HG03520 (cell line): ENCODE measurements around the gene NRXN3.
"Not testable (repeated sequence)": the region's sequence is repeated elsewhere in the genome, so short reads cannot be mapped to it uniquely, and the experiment has no call there.

ENCODE experiments used
- ATAC-seq: cut with Tn5 transposase; IDR thresholded peaks from one replicate; pipeline ENCODE4 v1.9.1; 2021; ENCODE audit warnings: mild to moderate bottlenecking, moderate library complexity; ENCODE audit not compliant: unreplicated experiment

NRXN3 gene

GRCh38 chr14:78455896-78456435, 285.8 kb downstream of the NRXN3 start:
- ATAC-seq = peak; percentile 88

DNA sequence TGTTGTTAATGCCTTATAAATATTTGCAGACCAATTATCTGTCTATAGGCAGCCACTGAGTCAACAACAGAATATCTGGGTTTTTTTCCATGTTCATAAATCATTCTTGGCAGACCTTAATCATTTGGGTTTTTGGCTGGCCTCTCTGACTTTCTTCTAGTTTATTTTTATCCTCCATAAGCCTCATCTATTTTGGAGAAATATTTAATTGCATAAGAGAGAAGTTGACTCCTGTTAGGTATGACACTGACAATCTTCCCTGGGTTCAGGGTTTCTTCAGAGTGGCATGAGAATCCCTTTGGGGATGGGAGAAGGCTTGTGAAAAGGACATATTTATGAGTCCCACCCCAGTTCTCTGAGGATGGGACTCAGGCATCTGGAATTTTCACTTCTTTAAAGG, 299.8 kb downstream of the NRXN3 start:
- no peak for ATAC-seq

- ATAC-seq = no peak
Measured at GRCh38 chr14:78479127-78479780, 309.1 kb downstream of the NRXN3 start.

GRCh38 chr14:78484028-78484427, 313.9 kb downstream of the NRXN3 start:
- no peak for ATAC-seq

- no peak for ATAC-seq
Measured at GRCh38 chr14:78486081-78486480, 315.9 kb downstream of the NRXN3 start.

- ATAC-seq = no peak
Measured at GRCh38 chr14:78486621-78487020, 316.4 kb downstream of the NRXN3 start.

GRCh38 chr14:78487573-78487972, 317.4 kb downstream of the NRXN3 start:
- ATAC-seq = not testable (repeated sequence)

DNA sequence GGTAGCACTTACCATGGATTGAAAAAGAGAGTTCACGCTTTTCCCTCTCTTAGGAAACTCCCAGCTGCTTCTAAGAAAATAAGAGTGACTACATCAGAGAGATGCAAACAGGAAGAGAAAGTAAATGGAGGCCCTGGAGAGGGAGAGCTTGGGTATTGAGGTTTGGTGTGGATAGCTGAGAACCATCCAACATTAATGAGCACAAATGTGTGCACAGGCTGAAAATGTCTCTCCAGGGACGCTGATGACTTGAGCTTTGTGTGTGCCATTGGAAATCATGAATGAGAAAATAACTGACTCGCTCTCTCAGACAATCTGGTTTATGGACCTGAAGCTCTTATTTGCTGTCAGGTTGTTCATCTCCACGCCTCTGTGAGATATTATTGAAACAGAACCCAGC, 318.8 kb downstream of the NRXN3 start:
- ATAC-seq = no peak

DNA sequence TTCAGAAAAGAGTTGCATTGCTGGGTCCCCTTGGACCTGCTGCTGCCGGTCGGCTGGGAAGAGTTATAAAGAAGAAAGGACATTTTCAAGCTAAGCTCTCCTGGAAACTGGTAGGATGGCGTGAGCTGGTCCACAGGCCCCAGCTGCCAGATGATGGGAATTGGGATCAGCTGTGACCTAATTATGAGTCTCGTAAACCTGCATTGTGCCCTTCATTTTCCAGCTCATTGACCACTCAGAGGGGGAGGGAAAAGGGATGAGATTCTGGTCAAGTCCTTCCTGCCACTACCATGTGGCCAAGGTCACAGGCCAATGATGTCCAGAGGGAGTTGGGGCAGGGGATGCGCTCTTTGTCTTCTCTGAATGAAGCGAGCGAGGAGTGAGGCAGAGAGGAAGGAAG, 320.9 kb downstream of the NRXN3 start:
- no peak for ATAC-seq

- no peak for ATAC-seq
Measured at GRCh38 chr14:78498062-78498595, 328.0 kb downstream of the NRXN3 start.

DNA sequence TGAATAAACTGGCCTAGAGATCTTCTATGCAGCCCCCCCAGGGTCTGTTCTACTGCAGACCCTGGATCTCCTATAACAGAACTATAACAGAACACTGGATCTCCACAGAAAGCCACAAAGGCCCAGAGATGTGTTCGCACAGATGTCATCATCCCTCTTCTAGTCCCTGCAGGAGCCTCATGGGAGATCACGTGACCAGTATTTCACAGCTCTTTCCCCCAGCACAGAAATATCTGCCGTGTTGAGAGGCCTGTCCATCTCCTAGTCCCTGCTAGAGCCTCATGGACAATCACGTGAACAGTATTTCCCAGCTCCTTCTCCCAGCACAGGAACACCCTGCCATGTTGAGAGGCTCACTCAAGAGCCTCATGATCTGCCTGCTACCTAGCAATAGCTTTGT, 331.7 kb downstream of the NRXN3 start:
- no peak for ATAC-seq

DNA sequence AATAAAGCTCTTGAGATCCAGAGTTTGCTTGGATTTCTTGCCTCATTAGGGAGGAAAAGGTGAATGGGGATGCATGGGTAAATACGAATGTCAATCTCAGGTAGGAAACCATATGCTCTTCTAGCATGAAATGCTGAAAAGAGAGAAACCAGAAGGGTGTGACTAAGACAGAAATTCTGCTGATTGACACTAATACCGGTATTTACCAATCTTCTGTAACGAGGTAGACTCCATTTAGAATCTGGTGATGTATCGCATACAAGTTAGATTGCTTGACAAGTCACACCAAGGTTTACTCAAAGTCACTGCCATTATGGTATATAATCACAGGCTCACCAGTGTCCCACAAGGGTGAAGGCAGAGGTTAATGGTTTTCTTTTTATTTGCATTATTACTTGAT, 337.9 kb downstream of the NRXN3 start:
- ATAC-seq = no peak

DNA sequence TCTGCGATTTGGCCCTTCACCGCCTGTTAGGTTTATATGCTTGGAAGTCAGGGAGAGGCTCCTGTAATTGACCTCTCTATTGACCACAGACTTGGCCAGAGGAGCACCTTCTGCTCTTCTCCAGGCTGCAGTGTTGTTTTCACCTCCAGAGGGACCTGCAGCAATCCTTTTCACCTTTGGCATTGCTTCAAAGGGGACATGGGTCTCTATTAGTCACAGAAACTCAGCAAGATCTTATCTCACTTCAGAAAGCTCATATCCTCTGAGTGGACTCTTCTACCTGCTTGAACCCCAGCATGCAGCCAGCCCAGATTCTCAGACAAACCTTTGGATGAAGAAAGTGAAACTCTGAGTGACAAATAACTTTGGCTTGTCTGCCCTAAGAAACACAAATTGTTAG, 339.3 kb downstream of the NRXN3 start:
- no peak for ATAC-seq

GRCh38 chr14:78512021-78512420, 341.8 kb downstream of the NRXN3 start:
- no peak for ATAC-seq

- no peak for ATAC-seq
Measured at GRCh38 chr14:78519863-78520262, 349.7 kb downstream of the NRXN3 start.

DNA sequence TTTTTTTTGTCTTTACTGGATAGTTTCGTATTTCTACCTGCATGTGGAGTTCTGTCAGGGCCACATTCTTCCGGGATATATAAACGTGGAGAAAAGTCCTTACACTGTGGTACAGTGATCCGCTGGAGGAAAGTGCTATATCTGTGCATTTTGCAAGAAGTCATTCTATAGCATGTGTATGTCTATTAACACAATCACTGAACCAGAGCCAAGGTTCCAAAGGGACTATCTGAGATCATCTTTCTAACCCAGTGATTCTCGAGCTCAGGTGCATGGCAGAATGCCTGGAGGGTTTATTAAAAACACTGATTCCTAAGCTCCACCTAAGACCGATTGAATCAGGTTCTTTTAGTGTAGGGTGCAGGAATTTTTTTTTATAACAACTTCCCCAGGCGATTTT, 354.0 kb downstream of the NRXN3 start:
- no peak for ATAC-seq

DNA sequence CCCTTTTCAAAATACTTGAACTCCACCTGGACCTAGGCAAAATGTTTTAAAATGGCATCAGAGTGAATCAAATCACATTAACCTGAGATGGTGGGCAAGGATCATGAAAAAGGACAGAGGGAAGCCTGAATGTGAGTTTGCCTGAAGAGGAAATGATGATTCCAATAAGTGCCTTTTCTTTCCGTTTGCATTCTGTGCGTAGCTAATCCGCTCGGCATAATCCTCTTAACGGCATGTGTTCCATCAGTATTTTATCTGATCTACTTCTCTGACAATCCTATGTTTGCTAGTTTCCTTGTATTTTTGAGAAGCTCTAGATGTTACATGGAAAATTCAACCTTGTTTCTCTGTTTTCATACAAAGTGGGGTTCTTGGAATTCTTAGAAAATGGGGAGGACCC, 354.6 kb downstream of the NRXN3 start:
- ATAC-seq = no peak

GRCh38 chr14:78530078-78530477, 359.9 kb downstream of the NRXN3 start:
- ATAC-seq = no peak

GRCh38 chr14:78534141-78534540, 364.0 kb downstream of the NRXN3 start:
- ATAC-seq = no peak

GRCh38 chr14:78535041-78535440, 364.9 kb downstream of the NRXN3 start:
- no peak for ATAC-seq

GRCh38 chr14:78541788-78542187, 371.6 kb downstream of the NRXN3 start:
- not testable (repeated sequence) for ATAC-seq

DNA sequence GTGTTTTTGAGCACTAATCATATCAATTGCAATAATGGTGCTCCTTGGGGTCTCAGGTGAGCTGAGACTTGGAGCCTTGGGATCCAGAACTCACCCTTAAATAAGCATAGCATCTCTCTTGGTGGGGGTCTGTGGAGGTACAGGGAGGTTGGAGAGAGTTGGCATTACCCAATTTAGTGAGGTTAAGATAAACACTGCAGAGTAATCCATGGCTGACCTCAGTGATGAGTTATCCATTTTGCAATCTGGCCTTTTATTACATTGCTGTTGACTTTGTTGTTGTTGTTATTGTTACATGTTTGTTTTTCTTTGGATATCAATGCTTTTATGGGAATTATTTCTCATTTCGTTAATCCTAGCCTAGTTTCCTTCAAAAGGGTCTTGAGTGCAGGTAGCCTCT, 373.3 kb downstream of the NRXN3 start:
- ATAC-seq = no peak

DNA sequence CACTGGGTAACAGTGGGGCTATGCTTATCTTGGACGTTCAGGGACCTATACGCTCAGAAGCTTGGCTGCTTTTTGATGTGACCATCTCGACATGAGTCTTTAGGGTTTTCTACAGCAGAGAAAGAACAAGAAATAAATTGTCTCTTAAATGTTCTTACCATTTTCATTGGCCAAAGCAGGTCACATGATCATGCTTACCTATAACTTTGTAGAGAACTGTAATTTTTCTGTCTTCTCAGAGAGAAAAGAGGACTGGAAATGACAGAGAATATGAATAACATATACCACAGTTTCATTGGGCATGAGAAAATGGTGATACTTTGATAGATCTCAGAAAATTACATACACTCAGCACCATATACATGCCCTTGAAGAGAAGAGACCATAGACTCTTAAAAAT, 390.9 kb downstream of the NRXN3 start:
- no peak for ATAC-seq
